ENCODE results near the gene IAH1. TPM values are rescaled to one million over a fixed set of nuclear protein-coding genes. Genes with fewer than 3 reads are reported as not detected.

Gene IAH1
- total RNA-seq, 2 experiments from 2014 or later: 69.2 to 79.0 TPM

DNA sequence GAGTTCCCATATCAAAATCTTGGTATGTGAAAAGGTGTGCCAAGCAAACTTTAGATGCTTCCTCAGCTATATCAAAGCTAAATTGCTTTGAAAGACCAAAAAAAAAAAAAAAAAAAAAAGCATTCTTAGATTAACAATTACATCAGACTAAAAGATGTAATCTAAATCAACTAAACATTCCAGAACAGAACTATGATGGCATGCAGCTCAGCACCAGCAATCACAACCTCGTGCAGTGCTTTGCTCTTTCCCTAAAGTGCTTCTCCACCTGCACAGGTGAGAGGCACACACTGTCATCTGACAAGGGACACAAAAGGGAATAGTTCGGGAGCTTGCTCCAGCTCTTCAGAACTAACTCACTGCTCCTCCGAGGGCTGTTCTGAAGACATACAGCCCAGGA, 43.8 kb downstream of the IAH1 start:
- H3K4me3 Mint-ChIP-seq: no peak overlapping the region
- H3K36me3 Mint-ChIP-seq (ENCODE audit: low read depth): peaks cover 50% of the 10 kb centered on the region
- ChIA-PET CTCF (interaction anchor here (0.6 to 0.7 kb wide), 4 partner anchors 16 to 654 kb away, joined by 3 to 7 read pairs (median 4); no protein-coding TSS in a partner anchor), POLR2A (interaction anchor here (1.0 to 1.1 kb wide), 2 partner anchors 37 to 45 kb away, joined by 3 read pairs; partner anchors contain the start of gene ADAM17)
- DNase-seq: no peak
- no peak overlapping the region for H3K27ac Mint-ChIP-seq
- H3K9me3 Mint-ChIP-seq: no peaks in the 10 kb centered on the region
- no peaks in the 10 kb centered on the region for H3K27me3 Mint-ChIP-seq
- H3K4me1 Mint-ChIP-seq: peaks cover 2% of the 10 kb centered on the region

DNA sequence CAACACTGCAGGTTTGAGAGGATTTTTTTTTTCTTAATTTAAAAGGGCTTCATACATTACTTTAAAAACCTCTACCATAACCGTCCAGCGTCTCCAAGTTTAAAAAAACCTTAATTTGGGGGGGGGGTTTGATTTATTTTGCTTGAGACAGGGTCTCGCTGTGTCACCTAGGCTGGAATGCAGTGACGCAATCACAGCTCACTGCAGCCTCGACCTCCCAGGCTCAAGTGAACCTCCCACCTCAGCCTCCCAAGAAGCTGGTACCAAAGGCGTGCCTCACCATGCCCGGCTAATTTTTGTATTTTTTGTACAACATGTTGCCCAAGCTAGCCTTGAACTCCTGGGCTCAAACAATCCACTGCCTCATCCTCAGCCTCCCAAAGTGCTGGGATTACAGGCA, 44.4 kb downstream of the IAH1 start:
- ChIA-PET POLR2A (interaction anchor here (1.0 to 1.1 kb wide), 2 partner anchors 37 to 45 kb away, joined by 3 read pairs; partner anchors contain the start of gene ADAM17), CTCF (interaction anchor here (0.6 kb wide), 3 partner anchors 15 to 185 kb away, joined by 3 to 7 read pairs (median 4); no protein-coding TSS in a partner anchor)
- H3K9me3 Mint-ChIP-seq: no peaks in the 10 kb centered on the region
- DNase-seq: no peak
- no peak overlapping the region for H3K4me3 Mint-ChIP-seq
- H3K27me3 Mint-ChIP-seq: no peaks in the 10 kb centered on the region
- no peak overlapping the region for H3K27ac Mint-ChIP-seq
- peaks cover 50% of the 10 kb centered on the region for H3K36me3 Mint-ChIP-seq (ENCODE audit: low read depth)
- H3K4me1 Mint-ChIP-seq: peaks cover 2% of the 10 kb centered on the region

DNA sequence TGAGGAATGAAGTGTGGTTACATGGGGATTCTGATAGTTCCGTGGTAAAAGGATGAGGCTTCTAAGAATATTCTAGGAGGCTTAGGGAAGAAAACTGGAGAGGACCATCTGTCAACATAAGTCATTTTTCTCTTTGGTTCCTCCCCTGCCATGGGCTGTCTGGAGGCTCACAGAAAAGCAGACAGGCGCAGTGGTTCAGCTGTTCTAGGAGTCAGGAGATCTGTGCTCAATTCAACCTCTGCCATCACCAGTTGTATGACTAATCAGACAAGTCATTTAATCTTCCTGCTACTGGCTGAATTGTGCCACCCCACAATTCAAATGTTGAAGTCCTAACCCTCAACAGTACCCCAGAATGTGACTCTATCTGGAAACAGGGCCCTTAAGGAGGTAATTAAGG, 44.9 kb downstream of the IAH1 start:
- POLR2A ChIA-PET: interaction anchor here (1.1 kb wide), 1 partner anchor 36 kb away, joined by 3 read pairs; the partner anchor contains the start of gene ADAM17
- no peaks in the 10 kb centered on the region for H3K27me3 Mint-ChIP-seq
- H3K4me3 Mint-ChIP-seq: no peak overlapping the region
- DNase-seq: no peak
- H3K4me1 Mint-ChIP-seq: peaks cover 2% of the 10 kb centered on the region
- CTCF ChIA-PET: no interaction called here
- no peak overlapping the region for H3K27ac Mint-ChIP-seq
- H3K9me3 Mint-ChIP-seq: no peaks in the 10 kb centered on the region
- peaks cover 50% of the 10 kb centered on the region for H3K36me3 Mint-ChIP-seq (ENCODE audit: low read depth)

DNA sequence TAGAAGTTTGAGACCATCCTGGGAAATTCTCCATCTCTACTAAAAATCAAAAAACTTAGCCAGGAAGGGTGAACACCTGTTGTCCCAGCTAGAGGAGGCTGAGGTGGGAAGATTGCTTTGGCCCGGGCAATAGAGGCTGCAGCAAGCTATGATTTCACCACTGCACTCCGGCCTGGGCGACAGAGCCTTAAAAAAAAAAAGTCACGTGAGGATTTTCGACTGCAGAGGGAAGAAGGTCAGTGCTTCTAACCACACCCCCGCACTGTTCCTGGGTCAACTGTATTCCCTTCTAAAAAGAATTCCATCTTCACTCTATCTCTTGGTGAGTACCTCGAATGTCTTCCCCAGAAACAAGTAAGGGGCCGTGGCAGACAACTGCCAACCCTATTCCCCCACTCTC, 49.9 kb downstream of the IAH1 start:
- Mint-ChIP-seq H3K4me3 (no peak overlapping the region), H3K27ac (no peak overlapping the region), H3K27me3 (no peaks in the 10 kb centered on the region), H3K4me1 (peaks cover 2% of the 10 kb centered on the region), H3K36me3 (ENCODE audit: low read depth) (peaks cover 71% of the 10 kb centered on the region), H3K9me3 (no peaks in the 10 kb centered on the region)
- CTCF ChIA-PET: no interaction called here
- POLR2A ChIA-PET: no interaction called here
- DNase-seq: no peak

DNA sequence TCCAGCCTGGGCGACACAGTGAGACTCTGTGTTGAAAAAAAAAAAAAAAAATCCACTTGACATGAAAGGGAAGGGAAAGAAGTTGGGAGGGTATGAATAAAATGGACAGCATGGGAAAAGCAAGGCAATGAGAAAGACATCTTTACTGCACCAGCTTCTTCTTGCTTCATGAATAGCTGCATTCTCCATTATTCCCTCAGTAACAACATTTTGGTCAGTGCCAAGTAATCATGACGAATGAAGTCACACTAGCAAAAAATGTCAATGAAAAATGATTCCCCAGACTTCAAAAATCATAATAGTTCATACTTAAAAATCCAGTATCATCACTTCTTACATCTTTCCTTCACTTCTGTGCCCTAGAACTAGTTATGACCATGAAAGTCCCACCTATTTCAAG, 50.9 kb downstream of the IAH1 start:
- Mint-ChIP-seq H3K9me3 (no peaks in the 10 kb centered on the region), H3K4me1 (no peaks in the 10 kb centered on the region), H3K36me3 (ENCODE audit: low read depth) (peaks cover 73% of the 10 kb centered on the region), H3K4me3 (no peak overlapping the region), H3K27ac (no peak overlapping the region), H3K27me3 (no peaks in the 10 kb centered on the region)
- POLR2A ChIA-PET: no interaction called here
- no peak for DNase-seq
- CTCF ChIA-PET: no interaction called here

DNA sequence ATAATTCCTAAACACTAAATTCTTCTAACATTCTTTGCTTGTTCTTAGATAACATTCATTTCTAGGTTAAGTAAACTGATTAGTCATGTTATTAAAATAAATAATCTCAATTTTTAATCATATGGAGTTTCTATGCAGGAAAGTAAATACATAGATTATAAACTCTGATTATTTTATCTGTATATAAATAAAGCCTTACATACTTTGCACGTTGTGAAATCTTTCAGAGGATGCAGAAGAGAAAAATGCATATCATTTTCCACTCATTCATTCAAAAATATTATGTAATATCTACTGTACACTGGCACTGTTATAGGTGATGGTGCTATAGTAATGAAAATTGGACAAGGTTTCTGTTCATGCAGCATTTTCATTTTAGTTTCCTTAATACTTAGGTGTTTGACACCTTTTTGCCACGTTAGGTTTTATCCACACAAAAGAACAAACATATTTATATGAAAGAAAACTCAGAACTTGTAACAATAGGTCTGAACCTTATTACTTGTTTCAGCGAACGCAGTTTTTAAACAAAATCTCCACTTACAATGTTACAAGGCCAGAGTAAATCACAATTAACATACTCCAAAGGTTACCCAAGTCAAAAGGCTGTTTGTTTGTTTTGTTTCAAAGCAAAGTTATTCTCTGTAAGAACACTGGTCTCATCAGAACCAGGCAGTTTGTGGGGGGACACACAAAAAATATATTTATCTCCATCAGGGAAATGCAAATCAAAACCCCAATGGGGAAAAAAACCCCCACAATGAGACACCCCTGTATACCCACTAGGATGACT, 53.8 kb downstream of the IAH1 start:
- POLR2A ChIA-PET: no interaction called here
- Mint-ChIP-seq H3K27ac (no peak overlapping the region), H3K9me3 (no peaks in the 10 kb centered on the region), H3K4me1 (no peaks in the 10 kb centered on the region), H3K27me3 (no peaks in the 10 kb centered on the region), H3K36me3 (ENCODE audit: low read depth) (peaks cover 61% of the 10 kb centered on the region), H3K4me3 (no peak overlapping the region)
- no peak for DNase-seq
- CTCF ChIA-PET: no interaction called here

DNA sequence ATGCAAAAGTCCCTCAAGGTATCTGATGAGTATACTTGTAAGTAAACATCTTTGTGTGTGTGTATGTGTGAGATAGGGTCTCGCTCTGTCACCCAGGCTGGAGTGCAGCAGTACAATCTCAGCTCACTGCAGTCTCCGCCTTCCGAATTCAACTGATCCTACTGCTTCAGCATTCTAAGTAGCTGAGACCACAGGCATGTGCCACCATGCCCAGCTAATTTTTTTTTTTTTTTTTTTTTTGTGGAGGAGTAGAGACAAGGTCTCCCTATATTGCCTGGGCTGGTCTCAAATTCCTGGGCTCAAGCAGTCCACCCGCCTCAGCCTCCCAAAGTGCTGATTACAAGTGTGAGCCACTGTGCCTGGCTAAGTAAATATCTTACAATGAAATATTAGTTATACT, 58.1 kb downstream of the IAH1 start:
- no peak for DNase-seq
- Mint-ChIP-seq H3K4me3 (no peak overlapping the region), H3K4me1 (peaks cover 11% of the 10 kb centered on the region), H3K27me3 (no peaks in the 10 kb centered on the region), H3K27ac (no peak overlapping the region), H3K36me3 (ENCODE audit: low read depth) (peaks cover 48% of the 10 kb centered on the region), H3K9me3 (no peaks in the 10 kb centered on the region)
- ChIA-PET CTCF (no interaction called here), POLR2A (interaction anchor here (0.7 to 3.7 kb wide), 2 partner anchors 23 to 24 kb away, joined by 3 to 14 read pairs; partner anchors contain the start of gene ADAM17)

DNA sequence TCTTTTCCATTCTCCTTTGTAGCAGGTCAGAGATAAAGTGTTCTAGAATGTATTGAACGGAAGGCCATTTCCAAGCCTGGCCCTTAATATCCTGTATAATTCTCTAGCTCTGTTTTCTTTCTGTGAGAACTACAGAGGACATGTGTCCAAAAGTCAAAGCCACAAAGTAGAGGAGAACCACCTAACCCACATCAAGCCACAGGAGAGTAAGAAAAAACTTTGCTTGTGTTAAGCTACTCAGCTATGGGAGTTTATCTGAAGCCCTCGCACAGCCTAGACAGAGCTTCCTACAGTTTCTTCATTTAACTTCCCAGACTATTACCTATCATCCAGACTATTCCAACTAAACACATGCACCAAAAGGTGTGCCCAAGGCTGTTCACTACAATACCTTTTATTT, 59.3 kb downstream of the IAH1 start:
- DNase-seq: no peak
- H3K4me1 Mint-ChIP-seq: peaks cover 11% of the 10 kb centered on the region
- POLR2A ChIA-PET: interaction anchor here (3.7 kb wide), 1 partner anchor 22 kb away, joined by 14 read pairs; the partner anchor contains the start of gene ADAM17
- H3K27ac Mint-ChIP-seq: peak overlapping the region; percentile 35
- H3K36me3 Mint-ChIP-seq (ENCODE audit: low read depth): peaks cover 39% of the 10 kb centered on the region
- CTCF ChIA-PET: interaction anchor here (0.8 to 1.2 kb wide), 2 partner anchors 237 to 280 kb away, joined by 3 read pairs; no protein-coding TSS in a partner anchor
- H3K9me3 Mint-ChIP-seq: no peaks in the 10 kb centered on the region
- no peak overlapping the region for H3K4me3 Mint-ChIP-seq
- H3K27me3 Mint-ChIP-seq: no peaks in the 10 kb centered on the region

DNA sequence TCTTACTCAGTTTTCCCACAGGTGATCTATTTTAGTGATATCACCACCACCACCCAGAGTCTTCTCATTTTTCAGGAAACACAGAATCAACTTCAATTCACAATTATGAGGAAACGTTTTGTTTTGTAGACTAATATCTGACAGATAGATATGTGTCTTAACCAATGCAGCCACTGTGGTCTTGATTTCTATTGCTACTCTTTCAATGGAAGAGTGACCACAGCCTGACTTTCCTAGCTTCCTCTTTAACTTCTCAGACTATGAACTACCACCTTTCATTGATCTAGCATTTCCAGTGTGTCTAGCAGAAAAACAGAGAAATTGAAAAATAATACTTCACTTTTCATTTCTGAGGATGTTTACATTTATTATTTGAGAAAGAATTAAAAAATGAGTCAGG, 60.8 kb downstream of the IAH1 start:
- CTCF ChIA-PET: interaction anchor here (0.7 kb wide), 1 partner anchor 279 kb away, joined by 3 read pairs; no protein-coding TSS in a partner anchor
- POLR2A ChIA-PET: interaction anchor here (0.6 to 3.7 kb wide), 3 partner anchors 20 to 783 kb away, joined by 3 to 14 read pairs (median 4); partner anchors contain the start of genes ADAM17 and YWHAQ
- Mint-ChIP-seq H3K27ac (no peak overlapping the region), H3K36me3 (ENCODE audit: low read depth) (peaks cover 24% of the 10 kb centered on the region), H3K4me1 (peaks cover 13% of the 10 kb centered on the region), H3K27me3 (no peaks in the 10 kb centered on the region), H3K4me3 (no peak overlapping the region), H3K9me3 (no peaks in the 10 kb centered on the region)
- no peak for DNase-seq

DNA sequence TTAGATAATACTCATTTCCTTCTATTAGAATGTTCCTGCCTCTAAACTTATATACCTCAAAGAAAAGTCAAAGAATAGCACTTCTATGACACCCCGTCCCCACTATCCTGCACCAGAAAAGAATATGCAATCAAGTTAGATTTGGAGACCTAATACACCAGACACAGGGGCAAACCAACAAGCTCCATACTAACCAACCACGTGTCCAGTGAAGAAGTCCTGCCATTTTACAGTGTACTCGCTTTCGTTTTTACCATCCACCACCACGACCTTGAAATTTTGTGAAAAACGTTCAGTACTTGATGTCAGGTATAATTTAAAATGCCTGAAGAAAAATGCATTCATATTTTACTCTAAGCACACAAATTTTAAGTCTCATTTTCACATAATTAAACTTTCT, 62.2 kb downstream of the IAH1 start:
- no peak overlapping the region for H3K4me3 Mint-ChIP-seq
- H3K36me3 Mint-ChIP-seq (ENCODE audit: low read depth): peaks cover 20% of the 10 kb centered on the region
- H3K27ac Mint-ChIP-seq: no peak overlapping the region
- ChIA-PET POLR2A (interaction anchor here (1.5 kb wide), 1 partner anchor 94 kb away, joined by 4 read pairs; the partner anchor contains the start of gene YWHAQ), CTCF (interaction anchor here (0.9 kb wide), 2 partner anchors 18 to 448 kb away, joined by 3 read pairs; no protein-coding TSS in a partner anchor)
- H3K9me3 Mint-ChIP-seq: no peaks in the 10 kb centered on the region
- no peaks in the 10 kb centered on the region for H3K27me3 Mint-ChIP-seq
- no peak for DNase-seq
- peaks cover 13% of the 10 kb centered on the region for H3K4me1 Mint-ChIP-seq

DNA sequence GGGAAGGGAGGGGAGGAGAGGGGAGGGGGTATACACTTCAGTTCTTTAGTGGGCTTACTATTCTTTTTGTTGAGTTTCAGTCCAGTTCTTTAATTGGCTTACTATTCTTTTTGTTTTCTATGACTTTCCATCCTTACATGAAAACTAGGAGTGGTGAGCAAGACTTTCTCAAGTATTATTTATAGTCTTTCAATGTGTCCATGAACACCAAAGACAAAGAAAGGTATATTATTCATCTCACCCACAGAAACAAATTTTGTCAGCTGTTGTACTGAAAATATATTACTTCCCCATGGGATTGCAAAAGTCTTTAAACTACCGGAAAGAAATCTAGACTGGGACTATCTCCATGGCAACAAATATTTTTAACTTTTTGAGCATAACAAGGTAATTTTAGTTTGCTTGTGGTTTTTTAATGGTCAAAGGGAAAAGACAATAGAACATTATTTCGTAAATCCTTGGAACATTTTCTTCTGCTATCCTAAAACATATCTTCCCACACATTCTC, 63.7 kb downstream of the IAH1 start:
- Mint-ChIP-seq H3K9me3 (no peaks in the 10 kb centered on the region), H3K4me1 (peaks cover 15% of the 10 kb centered on the region), H3K4me3 (no peak overlapping the region), H3K36me3 (ENCODE audit: low read depth) (peaks cover 25% of the 10 kb centered on the region), H3K27ac (no peak overlapping the region), H3K27me3 (no peaks in the 10 kb centered on the region)
- ChIA-PET CTCF (no interaction called here), POLR2A (interaction anchor here (1.5 kb wide), 1 partner anchor 18 kb away, joined by 6 read pairs; the partner anchor contains the start of gene ADAM17)
- DNase-seq: no peak

All from activated CD4-positive, alpha-beta memory T cell treated with anti-CD3 and anti-CD28 coated beads, Interleukin-2, amount 10 ng/mL, durations not matched to agents 7 days and 5 days (primary cell).